Putamen (tissue), 1 donor: ENCODE measurements around the gene SLC15A5.
A peak's percentile ranks its signal among the peaks of the same experiment; 100 is the strongest.

Experiments used
- DNase-seq: peaks from one replicate; pipeline ENCODE4 v3.0.0-alpha.2; 2016; ENCODE audit warnings: low spot score

Gene SLC15A5

DNA sequence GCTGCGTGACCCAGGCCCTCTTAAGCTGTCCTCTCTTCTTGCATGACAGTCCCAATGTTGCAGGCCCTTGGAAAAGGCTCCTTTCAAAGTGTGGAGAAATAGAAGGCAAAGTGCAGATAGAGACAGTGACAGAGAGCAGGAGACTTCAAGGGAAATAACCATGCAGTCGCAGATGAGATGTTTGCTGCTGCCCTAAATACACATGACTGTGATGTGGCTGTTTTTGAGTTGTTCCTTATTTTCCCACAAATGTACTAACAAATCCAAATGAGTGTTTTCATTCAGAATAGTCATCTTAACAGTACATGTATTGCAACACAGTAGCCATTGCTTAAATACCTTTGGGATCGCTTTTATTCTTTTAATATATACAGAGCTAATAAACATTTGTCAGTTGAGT lies 101.6 kb downstream of the SLC15A5 start:
- DNase-seq = no peak

DNA sequence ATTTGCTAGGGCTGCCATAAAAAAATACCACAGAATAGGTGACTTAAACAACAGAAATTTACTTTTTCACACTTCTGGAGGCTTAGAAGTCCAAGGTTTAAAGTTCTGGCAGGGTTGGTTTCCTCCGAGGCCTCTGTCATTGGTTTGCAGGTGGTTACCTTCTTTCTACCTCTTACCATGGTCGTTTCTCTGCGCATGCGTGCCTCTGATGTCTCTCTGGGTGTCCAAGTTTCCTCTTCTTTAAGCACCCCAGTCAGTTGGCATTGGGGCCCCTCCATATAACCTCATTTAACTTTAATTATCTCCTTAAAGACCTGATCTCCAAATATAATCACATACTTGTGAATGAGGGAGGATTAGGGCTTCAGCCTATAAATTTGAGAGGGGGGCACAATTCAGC lies 103.2 kb downstream of the SLC15A5 start:
- DNase-seq = no peak

DNA sequence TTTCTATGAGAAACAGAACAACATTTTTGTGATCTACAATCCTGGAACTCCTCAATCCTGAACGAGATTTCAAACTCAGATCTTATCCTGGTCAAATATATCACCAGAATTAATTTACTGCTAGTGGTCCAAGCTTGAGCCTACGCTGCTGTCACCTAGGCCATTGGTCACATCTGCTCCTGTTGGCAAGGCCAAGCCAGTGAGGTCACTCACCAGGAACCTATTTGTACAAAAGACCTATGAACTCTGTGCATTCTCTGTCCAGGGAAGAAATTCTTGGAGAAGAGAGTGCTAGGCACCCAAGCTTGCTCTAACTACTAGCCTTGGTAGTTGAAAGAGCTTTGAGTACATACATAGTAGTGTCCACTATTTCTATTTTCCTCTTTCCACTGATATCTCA lies 106.1 kb downstream of the SLC15A5 start:
- no peak for DNase-seq

DNA sequence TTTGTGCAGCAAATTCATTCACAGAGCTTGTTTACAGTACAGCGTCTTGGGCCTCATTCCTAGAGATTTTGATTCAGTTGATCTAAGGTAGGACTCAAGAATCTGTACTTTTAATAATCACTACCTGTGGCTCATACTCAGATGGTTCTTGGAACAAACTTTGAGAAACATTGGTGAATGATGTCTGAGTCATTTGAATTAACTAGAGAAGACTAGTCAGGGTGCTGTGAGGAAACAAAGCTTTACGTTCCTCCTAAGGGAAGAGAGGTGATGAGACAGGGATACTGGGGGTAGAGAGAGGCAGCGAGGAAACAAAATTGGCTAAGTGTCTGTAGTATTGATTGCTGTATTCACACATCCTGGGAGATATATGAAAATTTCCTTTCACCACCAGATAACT lies 109.4 kb downstream of the SLC15A5 start:
- no peak for DNase-seq

DNA sequence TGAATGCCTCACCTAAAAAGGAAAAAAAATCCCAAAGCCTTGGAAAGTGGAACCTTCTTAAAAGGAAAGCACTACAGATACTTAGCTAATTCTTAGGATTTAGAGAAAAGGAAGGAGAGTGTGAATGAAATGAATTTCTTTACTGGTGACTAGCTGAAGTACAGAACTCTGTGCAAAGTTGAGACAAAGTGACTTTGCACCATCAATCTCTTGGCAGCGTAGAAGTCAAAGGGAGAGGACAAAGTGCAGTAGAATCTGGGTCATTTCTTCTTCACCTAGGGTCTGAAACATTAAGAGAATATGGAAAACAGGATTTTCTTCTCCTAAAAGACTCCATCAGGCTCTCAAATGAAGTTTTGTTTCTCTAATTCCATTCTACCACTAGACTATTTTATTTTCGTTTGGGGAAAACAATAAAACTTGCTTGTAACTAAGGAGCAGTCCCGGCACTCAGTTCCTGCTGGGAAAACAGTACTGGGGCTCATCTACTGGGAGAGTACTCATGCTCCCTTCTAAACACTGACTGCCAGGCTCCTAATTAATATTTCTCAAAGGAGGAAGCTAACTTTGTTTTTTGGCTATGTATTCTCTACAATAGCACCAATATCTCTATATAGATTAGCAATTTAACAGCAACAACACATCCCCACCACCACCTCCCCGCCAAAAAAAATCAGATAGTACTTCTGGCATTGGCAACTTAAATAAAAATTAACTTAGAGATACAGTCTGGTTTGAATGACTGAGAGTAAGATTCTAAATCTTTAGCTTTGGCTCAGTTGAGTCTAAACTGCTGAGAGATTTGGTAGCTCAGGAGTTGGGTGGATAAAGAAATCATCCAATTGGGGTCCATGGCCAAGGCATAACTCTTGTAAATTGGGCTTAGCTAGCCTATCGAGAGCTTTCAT lies 110.7 kb downstream of the SLC15A5 start:
- no peak for DNase-seq

DNA sequence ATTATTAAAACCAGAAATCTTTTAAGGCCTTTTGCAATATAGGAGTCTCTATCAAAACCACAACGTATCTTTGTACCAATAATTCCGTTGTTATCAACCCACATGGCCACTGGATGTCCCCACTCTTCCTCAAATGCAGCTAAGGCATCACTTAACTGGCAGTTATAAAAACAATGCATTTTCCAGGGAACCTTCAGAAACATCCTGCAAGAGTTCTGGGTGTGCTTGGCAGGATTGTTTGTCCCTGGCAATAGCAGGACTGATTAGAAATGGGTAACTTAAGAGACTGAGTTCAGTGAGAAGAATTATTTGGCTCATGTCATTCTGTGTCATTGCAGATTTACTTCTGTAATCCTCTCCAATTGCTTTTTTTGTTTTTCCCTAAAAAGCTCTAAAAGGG lies 112.0 kb downstream of the SLC15A5 start:
- DNase-seq = peak; percentile 52

DNA sequence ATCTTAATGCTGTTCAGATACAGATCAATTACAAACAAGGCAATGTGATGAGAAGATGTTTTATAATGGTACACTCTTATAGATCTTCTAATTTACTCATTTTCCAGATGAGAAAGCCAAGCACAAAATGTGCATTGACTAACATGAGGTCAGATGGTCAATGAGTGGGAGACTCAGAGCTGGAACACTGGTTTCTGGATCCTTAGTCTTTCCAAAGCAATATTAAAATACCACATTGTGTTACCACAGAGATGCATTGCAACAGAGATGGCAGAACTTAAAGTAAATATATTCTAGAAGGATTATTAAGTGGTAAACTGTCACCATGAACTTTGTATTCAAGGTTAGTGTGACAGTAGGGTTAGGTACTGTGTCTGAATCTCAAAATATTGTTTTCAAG lies 113.6 kb downstream of the SLC15A5 start:
- no peak for DNase-seq

DNA sequence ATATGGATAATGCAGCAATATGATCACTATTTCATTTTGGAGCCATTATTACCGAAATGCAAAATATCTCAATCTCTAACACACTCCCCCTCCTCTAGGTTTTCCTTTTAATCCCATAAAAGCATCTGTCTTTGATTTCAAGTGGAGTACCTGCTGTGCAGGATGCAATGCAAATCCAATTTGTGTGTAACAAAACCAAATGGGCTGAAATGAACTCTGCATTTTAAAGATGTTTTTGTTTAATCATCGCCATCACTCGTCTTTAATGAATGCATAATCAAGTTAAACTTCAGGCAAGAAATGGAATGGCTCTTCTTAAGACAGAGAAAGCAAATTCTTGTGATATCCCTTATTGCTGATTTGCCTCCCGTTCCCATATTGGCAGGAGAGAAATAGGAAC lies 114.3 kb downstream of the SLC15A5 start:
- DNase-seq = no peak

DNA sequence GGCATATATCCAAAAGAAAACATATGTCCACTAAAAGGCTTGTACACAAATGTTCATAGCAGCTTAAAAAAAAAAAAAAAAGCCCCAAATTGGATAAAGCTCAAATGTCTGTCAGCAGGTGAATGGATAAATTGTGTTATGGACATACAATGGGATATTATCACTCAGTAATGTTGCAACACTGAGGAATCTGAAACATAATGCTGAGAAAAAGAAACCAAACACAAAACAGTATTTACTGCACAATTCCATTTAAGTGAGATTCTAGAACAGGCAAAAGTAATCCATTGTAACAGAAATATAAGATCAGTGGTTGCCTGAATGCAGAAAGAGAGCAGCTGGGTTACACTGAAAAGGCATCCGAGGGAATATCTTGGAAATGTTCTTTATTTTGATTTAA lies 117.9 kb downstream of the SLC15A5 start:
- no peak for DNase-seq

DNA sequence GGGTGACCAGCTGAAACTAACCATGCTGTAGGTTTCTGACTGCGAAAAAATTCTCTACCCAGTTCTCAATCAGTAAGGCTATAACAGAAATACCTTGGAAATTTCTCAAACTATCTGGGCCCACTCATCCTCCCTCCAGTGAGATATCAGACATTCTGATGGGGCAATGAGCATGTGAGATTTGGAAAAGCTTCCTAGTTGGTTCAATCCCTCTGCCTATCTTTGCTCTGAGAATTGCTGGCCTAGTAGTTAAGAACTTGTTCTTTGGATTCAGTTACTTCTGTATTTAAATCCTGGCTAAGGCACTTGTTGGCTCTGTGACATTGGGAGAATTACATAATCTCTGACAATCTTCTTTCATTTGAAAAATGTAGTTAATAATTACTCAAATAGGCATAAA lies 119.4 kb downstream of the SLC15A5 start:
- DNase-seq = no peak

DNA sequence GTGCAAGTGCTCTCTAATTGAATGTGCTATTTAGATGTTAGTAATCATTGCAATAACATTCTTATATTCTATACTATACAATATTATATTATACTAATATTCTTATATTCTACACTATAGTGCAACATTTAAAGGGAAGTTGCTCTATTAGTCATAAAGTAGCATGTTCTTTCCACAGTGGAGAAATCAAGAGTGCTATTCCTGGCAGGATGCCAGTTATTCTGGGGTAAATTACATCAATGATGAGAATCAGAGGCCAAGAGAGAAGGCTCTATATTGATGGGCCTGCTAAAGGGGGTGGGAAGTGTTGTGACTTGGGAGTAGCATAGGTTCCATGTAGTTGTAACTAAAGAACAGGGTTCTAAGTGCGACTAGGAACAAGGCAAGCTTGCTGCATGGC lies 121.5 kb downstream of the SLC15A5 start:
- no peak for DNase-seq

DNA sequence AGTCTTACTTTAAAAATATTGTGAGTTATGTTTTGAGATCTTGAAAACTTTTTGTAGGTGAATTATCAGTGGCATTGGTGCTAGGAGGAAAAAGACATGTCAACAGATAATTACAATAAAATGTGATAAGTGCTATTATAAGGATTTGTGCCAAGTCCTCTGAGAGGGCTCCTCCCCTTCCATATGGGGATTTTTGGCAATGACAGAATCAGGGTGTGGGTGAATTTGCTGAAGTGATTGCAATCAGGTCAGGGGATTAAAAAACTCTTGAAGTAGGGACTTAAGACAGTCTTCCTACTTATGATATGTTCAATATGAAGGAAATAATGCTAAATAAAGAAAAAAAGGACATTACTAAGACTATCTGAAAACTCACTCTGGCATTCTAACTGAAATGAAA lies 122.5 kb downstream of the SLC15A5 start:
- DNase-seq = no peak

DNA sequence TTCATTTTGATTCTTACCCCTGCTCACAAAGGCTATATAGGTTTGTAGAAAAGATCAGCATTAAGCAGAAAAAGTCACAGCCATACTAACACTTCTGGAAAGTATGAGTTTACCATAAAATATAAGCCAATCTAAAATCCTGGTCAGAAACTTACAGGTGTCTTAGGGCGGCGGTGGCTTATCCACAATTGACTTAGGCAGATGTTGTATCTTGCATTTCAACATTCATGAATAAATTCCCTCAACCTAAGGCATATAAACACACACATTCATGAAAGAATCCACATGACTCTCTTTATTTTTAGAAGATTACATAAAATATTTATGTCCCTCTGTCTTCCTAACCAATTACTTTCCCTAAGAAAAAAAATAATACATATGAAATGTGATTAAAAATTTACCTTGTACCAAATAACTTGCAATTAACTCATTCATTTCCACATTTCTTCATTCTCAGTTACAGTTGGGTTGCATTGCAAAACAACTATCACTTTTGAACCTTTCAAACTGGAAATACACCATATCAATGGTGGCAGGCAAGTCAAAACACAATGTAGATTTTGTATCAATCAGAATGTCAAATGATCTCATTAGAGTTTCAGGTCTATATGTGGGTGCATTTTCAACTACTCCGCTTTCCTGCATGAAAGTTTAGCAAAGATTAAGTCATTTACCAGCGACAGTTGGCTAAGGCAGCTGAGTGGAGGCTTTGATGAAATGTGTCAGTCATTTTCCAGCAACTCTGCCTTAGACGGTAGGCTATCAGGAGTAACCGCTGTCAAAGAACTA lies 124.4 kb downstream of the SLC15A5 start:
- DNase-seq = peak; percentile 53

DNA sequence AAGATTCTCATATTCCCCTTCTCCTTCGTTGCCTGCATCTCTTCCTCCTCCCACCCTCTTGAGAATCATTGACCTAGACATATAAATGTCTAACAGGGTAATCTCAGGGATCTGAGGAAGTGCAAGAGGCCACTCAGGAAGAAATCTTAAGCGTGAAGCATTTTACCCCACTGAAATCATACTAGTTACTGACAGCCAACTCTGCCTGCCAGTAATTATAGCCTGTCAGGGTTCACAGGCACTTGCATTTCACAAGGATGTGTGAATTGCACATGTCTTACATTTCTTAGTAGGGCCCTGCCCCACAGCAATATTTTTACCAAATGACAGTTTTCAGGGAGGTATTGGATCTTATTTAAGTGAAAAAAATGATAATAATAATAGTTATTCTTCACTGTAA lies 127.2 kb downstream of the SLC15A5 start:
- DNase-seq = no peak

DNA sequence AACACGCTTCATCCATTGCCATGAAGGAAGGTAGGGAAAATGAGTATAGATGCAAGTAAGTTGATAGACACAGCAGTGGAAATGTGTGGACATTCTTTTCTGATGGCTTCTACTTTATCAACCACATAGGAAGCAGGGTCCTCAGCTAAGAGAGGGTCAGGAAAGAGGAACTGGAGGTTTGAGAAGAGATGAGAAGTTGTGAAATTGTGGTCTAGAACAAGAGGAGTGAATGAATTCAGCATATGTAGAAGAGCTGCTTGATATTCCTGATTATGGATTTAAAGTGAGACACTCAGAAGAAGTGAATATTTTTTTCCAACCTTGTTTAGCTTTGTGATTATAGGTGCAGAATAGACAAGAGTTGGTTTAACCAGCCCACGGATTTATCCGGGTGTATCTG lies 128.5 kb downstream of the SLC15A5 start:
- DNase-seq = no peak
